CD14-positive monocyte (primary cell): ENCODE measurements around the gene SEL1L3. TPM values are rescaled to one million over a fixed set of nuclear protein-coding genes. Genes with fewer than 3 reads are reported as not detected.

ENCODE experiments used
- DNase-seq, 3 donors: peaks; one replicate each; pipeline ENCODE4 v3.0.0-alpha.2; 2011 to 2022
- H2AFZ ChIP-seq: 2 replicates; pipeline ENCODE4 v1.6.0; 2012; ENCODE audit warnings: mild to moderate bottlenecking, low read depth, low read length, inconsistent platforms; ENCODE audit not compliant: insufficient read depth, poor library complexity, severe bottlenecking
- H3K27ac ChIP-seq, 2 donors: 1 replicate in 1 of 2; 2 replicates in 1 of 2; pipeline ENCODE4 v1.5.1; 2012 to 2013; ENCODE audit warnings: low read length in 2 of 2, control low read depth in 1 of 2, inconsistent platforms in 1 of 2, low read depth in 1 of 2, mild to moderate bottlenecking in 1 of 2
- H3K27me3 ChIP-seq, 2 donors: one replicate each; pipeline versions ENCODE4 v1.6.0 to v1.6.1; 2011 to 2013; ENCODE audit warnings: low read length in 2 of 2; ENCODE audit not compliant: control insufficient read depth in 2 of 2, insufficient read depth in 2 of 2
- H3K36me3 ChIP-seq, 2 donors: replicated peaks in 1 of 2; 1 replicate in 1 of 2; 2 replicates in 1 of 2; pipeline versions ENCODE4 v1.5.1 to v1.6.1; 2012 to 2013; ENCODE audit warnings: low read length in 2 of 2, control low read depth in 1 of 2, inconsistent platforms in 1 of 2, mild to moderate bottlenecking in 1 of 2; ENCODE audit not compliant: insufficient read depth in 2 of 2, control insufficient read depth in 1 of 2
- H3K4me1 ChIP-seq, 2 donors: 1 replicate in 1 of 2; 2 replicates in 1 of 2; pipeline versions ENCODE4 v1.5.1 to v1.6.1; 2012 to 2013; ENCODE audit warnings: low read length in 2 of 2, control low read depth in 1 of 2, inconsistent platforms in 1 of 2, mild to moderate bottlenecking in 1 of 2, moderate library complexity in 1 of 2; ENCODE audit not compliant: insufficient read depth in 2 of 2, control insufficient read depth in 1 of 2
- H3K4me2 ChIP-seq: replicated peaks from 2 replicates; pipeline ENCODE3; 2012; ENCODE audit warnings: low read length, moderate library complexity, mild to moderate bottlenecking; ENCODE audit not compliant: poor library complexity, severe bottlenecking; ENCODE audit errors: extremely low read depth
- H3K4me3 ChIP-seq, 3 experiments: fragments of 200-600 bp in 1 of 3; sonication (generic) in 1 of 3; replicated peaks in 1 of 3; 1 replicate in 2 of 3; 2 replicates in 1 of 3; pipeline ENCODE4 v1.5.1; 2011 to 2013; ENCODE audit warnings: low read length in 3 of 3, mild to moderate bottlenecking in 3 of 3, control low read depth in 2 of 3, low read depth in 2 of 3, inconsistent platforms in 1 of 3, moderate library complexity in 1 of 3
- H3K79me2 ChIP-seq: 2 replicates; pipeline ENCODE4 v1.6.0; 2012; ENCODE audit warnings: mild to moderate bottlenecking, control low read depth, inconsistent platforms, low read length, moderate library complexity; ENCODE audit not compliant: insufficient read depth
- H3K9ac ChIP-seq: 2 replicates; pipeline ENCODE4 v1.6.0; 2017; ENCODE audit warnings: low read length, mild to moderate bottlenecking; ENCODE audit not compliant: insufficient read depth, poor library complexity, severe bottlenecking
- H3K9me3 ChIP-seq, 2 donors: replicated peaks in 1 of 2; 1 replicate in 1 of 2; 2 replicates in 1 of 2; pipeline versions ENCODE4 v1.5.1 to v1.6.1; 2012 to 2013; ENCODE audit warnings: low read length in 2 of 2, control low read depth in 1 of 2; ENCODE audit not compliant: control insufficient read depth in 1 of 2, insufficient read depth in 1 of 2
- H4K20me1 ChIP-seq: 2 replicates; pipeline ENCODE4 v1.6.0; 2012; ENCODE audit warnings: mild to moderate bottlenecking, low read length, control low read depth, moderate library complexity; ENCODE audit not compliant: insufficient read depth
- H3K27ac Mint-ChIP-seq, 7 donors: one replicate each; pipeline ENCODE4 v1.8.0; 2020; ENCODE audit warnings: mild to moderate bottlenecking in 7 of 7, mixed read lengths in 7 of 7, moderate library complexity in 6 of 7, inconsistent platforms in 2 of 7
- H3K27me3 Mint-ChIP-seq, 3 donors: one replicate each; pipeline ENCODE4 v1.8.0; 2021 to 2022; ENCODE audit warnings: low read depth in 3 of 3, mild to moderate bottlenecking in 3 of 3, mixed read lengths in 3 of 3, moderate library complexity in 3 of 3, inconsistent platforms in 1 of 3
- H3K36me3 Mint-ChIP-seq, 2 donors: one replicate each; pipeline ENCODE4 v1.8.0; 2020; ENCODE audit warnings: mixed read lengths in 2 of 2, inconsistent platforms in 1 of 2, mild to moderate bottlenecking in 1 of 2
- H3K4me1 Mint-ChIP-seq: one replicate; pipeline ENCODE4 v1.8.0; 2020; ENCODE audit warnings: mild to moderate bottlenecking, mixed read lengths
- H3K4me3 Mint-ChIP-seq, 2 donors: one replicate each; pipeline ENCODE4 v1.8.0; 2020; ENCODE audit warnings: mild to moderate bottlenecking in 2 of 2, mixed read lengths in 2 of 2, moderate library complexity in 1 of 2
- H3K9me3 Mint-ChIP-seq, 7 donors: one replicate each; pipeline ENCODE4 v1.8.0; 2020 to 2022; ENCODE audit warnings: mixed read lengths in 7 of 7, mild to moderate bottlenecking in 6 of 7, moderate library complexity in 6 of 7, inconsistent platforms in 2 of 7
- CTCF ChIP-seq: fragments of 200-600 bp; IDR thresholded peaks from one replicate; pipeline ENCODE4 v1.8.0; 2022; ENCODE audit warnings: antibody characterized with exemption, mild to moderate bottlenecking
- WGBS: methylation state at CpG from one replicate; pipeline ENCODE4 v1.1.5; 2013; ENCODE audit warnings: missing lambda C conversion rate; ENCODE audit not compliant: insufficient coverage; 5-methylcytosine and 5-hydroxymethylcytosine counted together
- intact Hi-C, 2 donors: fragments of 100-400 bp; cut with micrococcal nuclease; formaldehyde crosslinking; loops; one replicate each; pipeline versions ENCODE4 v1.15.0 to v1.15.1; 2023
- polyA plus RNA-seq, 3 donors: library from polyadenylated mRNA; depleted of rRNA in 1 of 3; unstranded in 2 of 3; stranded (reverse) in 1 of 3; fragments of 300-500 nt in 2 of 3; fragments of >200 nt in 1 of 3; fragmentation: Illumina TruSeq in 2 of 3; gene quantifications; 1 replicate in 2 of 3; 2 replicates in 1 of 3; pipeline ENCODE4 v1.2.3, GENCODE V29; 2012 to 2021

The SEL1L3 gene
- polyA plus RNA-seq, 3 donors, result 0.61 to 2.2 (median 1.7) TPM

DNA sequence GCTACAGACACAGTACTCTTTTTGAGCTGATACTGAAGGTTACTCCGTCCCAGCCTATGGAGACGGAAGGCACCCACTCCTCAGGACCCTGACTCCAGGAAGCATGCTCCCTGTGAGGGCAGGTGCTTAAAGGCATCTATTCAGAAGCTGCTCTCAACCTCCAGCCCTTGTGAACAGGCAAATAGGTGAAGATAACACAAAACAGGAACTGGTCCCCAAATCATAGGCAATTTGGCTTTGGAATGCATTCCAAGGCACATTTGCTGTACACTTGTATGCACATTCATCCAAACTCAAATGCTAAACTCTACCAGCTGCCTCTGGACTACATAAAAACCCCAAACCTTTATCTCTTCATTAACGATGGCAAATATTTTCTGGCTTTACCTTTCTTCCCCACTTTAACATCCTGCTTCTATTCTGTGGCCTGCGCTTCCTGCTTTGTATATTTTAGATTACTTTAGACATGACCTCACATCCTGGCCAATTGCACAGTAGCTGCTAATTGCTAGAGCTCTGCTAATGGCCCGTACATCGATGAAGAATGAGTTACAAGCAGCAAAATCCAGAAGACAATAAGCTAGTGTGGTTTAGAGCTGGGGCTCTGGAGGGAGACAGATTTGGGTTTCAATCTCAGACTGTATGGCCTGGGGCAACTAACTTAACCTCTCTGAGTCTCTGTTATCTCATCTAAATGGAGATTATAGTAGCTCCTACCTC, 3.2 kb downstream of the SEL1L3 start:
- TF ChIP-seq CTCF, result no peak
- Histone ChIP-seq H3K36me3 (no peaks in the 10 kb centered on the region), H3K4me3 (peak overlapping the region in 1 of 3 experiments; percentile 78), H3K9me3 (no peaks in the 10 kb centered on the region), H3K4me2 (peak overlapping the region; percentile 8), H3K27ac (peak overlapping the region in 1 of 2 donors; percentile 80), H3K4me1 (peaks cover 51 to 77% of the 10 kb centered on the region in 2 donors), H4K20me1 (no peaks in the 10 kb centered on the region), H3K79me2 (no peaks in the 10 kb centered on the region), H3K27me3 (peaks cover 0 to 14% of the 10 kb centered on the region in 2 donors), H2AFZ (peak overlapping the region; percentile 14), H3K9ac (no peak overlapping the region)
- Mint-ChIP-seq H3K4me1 (peaks cover 64% of the 10 kb centered on the region), H3K36me3 (peaks cover 0 to 4% of the 10 kb centered on the region in 2 donors), H3K27me3 (peaks cover 11 to 19% (median 16%) of the 10 kb centered on the region in 3 donors), H3K27ac (peak overlapping the region; percentile 73 to 97 (median 90)), H3K4me3 (peak overlapping the region in 1 of 2 donors; percentile 35), H3K9me3 (peaks cover 0 to 5% (median 3%) of the 10 kb centered on the region in 7 donors)
- 36% methylated on average over 4 of the region's 6 CpGs for WGBS
- peak in 2 of 3 donors; percentile 21 to 38 for DNase-seq
- intact Hi-C loops, result loop anchor here (5.0 kb wide), 2 partner anchors 53 to 218 kb away; partner anchors contain the start of gene SMIM20 (in 2 of the 2)

GRCh38 chr4:25857851-25858400, 4.9 kb downstream of the SEL1L3 start:
- H3K36me3 ChIP-seq, result no peaks in the 10 kb centered on the region
- no peaks in the 10 kb centered on the region for H3K9me3 ChIP-seq
- Mint-ChIP-seq H3K27ac (peak overlapping the region in 3 of 7 donors; percentile 39 to 73 (median 56)), H3K27me3 (peaks cover 3 to 6% (median 6%) of the 10 kb centered on the region in 3 donors), H3K9me3 (peaks cover 0 to 3% (median 0%) of the 10 kb centered on the region in 7 donors), H3K4me3 (no peak overlapping the region), H3K4me1 (peaks cover 60% of the 10 kb centered on the region), H3K36me3 (peaks cover 0 to 4% of the 10 kb centered on the region in 2 donors)
- intact Hi-C loops, result loop anchor here in 1 of 2 donors (5.0 kb wide), 1 partner anchor 54 kb away; the partner anchor contains the start of gene SMIM20
- no peak overlapping the region for H3K4me3 ChIP-seq
- H2AFZ ChIP-seq, result no peak overlapping the region
- no peak for TF ChIP-seq CTCF
- H3K27ac ChIP-seq, result no peak overlapping the region
- H3K79me2 ChIP-seq, result no peaks in the 10 kb centered on the region
- peaks cover 46 to 70% of the 10 kb centered on the region in 2 donors for H3K4me1 ChIP-seq
- DNase-seq, result no peak
- no peak overlapping the region for H3K4me2 ChIP-seq
- no peaks in the 10 kb centered on the region for H4K20me1 ChIP-seq
- WGBS, result 98% methylated on average over 5 of the region's 8 CpGs
- H3K27me3 ChIP-seq, result no peaks in the 10 kb centered on the region
- H3K9ac ChIP-seq, result no peak overlapping the region
